Muscle of back (tissue), 11 donors: ENCODE measurements around the gene DDX20. TPM values are rescaled to one million over a fixed set of nuclear protein-coding genes. Genes with fewer than 3 reads are reported as not detected.
"Not testable (repeated sequence)": the region's sequence is repeated elsewhere in the genome, so short reads cannot be mapped to it uniquely, and the experiment has no call there.

Experiments used
- DNase-seq, 3 donors: peaks; one replicate each; pipeline versions ENCODE4 v3.0.0 to v3.0.0-alpha.2; 2013
- polyA plus RNA-seq, 10 donors: library from polyadenylated mRNA; unstranded; fragments of 120-200 nt; gene quantifications; one replicate each; pipeline ENCODE4 v1.2.1, GENCODE V29; 2013; ENCODE audit not compliant: insufficient read length in 10 of 10

Gene DDX20
- polyA plus RNA-seq, 10 donors: 10.5 to 16.8 (median 11.3) TPM

GRCh38 chr1:111779546-111779945, 23.8 kb downstream of the DDX20 start:
- DNase-seq: no peak

DNA sequence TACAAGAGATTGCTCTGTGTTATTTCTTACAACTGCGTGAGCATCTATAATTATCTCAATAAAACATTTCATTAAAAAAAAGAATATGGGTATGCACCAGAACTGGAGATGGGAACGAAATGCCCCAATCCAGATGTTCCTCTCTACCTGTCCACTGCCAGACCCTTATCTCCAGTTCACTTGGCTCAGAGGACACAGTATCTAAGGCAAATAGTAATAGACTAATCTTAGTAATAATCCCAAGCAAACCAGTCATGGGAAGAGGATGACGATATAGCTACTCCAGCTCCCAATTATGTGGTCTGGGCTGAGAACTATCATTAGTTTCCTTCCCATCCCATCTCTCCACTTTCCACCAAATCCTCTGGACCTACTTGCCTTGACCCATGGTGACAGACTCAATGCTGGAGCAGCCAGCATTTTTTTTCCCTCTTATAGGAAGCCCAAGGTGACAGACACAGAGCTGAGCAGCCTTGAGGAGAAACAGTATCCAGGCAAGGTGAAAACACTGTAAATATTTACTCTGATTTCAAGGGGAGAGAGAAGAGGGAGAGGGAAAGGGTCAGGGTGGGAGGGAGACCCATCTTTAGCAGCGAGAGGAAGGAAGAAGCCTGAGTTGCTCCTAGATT, 28.7 kb downstream of the DDX20 start:
- no peak for DNase-seq

GRCh38 chr1:111786669-111787207, 31.0 kb downstream of the DDX20 start:
- DNase-seq: no peak

DNA sequence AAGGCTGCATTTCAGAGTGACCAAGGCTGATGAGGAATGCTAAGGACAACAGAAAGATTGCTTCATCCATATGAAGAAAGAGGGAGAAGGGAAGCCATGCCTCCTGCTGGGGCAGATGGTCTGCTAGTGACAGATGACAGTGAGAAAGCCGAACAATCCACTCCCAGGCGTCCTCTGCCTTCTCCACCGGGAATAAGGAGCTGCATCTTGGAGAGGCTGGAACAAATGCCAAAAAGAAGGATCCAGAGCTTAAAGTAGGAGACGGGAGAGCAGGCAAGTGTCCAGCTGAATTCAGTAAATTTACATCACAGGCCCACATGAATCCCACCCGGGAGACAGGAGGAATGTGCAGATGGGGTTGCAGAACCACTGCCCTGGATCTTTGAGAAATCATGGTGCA, 33.4 kb downstream of the DDX20 start:
- peak in 1 of 3 donors; percentile 40 for DNase-seq

DNA sequence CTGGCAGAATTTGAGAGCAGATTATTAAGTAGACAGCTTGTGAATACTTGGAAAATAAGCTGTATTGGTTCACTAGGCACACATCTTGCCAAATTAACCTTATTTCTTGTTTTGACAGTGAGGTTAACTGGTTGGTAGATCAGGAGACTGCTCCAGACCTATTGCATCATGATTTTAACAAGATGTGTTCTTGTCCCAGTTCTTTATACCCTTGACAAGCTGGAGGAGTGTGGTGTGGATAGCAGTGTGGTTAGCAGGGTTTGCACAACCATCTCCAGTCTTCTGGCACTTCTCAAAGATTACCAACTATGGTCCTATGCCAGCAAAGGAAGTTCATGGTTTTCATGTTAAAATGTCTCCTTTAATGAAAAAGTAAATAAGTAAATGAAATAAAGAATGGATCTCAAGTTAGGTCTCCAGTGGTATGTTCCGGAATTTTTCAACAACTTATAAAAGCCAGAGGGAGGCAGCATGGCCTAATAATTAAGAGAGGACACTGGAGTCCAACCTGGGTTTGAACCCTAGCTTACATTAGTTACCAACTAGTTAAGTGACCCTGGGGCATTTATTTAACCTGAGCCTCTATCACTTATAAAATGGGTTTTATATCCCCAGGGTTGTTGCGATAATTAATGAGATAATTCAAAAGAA, 34.1 kb downstream of the DDX20 start:
- DNase-seq: peak in 1 of 3 donors; percentile 4

DNA sequence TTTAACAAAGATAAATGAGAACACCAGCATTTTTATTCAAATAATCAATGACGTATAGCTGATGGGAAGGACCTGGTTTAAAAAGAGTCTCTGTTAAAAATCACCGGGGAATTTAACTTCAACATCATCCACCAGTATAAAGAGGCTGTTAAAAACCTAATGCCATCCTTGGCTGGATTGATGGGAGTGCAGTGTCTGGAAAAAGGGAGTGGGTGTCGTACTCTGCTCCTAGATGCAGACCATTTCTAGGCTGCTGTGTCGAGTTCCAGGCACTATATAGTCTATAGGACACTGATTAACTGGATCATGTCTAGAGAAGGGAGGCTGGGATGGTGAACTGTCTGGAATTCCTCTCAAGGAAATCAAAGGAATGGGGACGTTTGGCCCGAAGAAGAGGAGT, 36.1 kb downstream of the DDX20 start:
- DNase-seq: no peak

- DNase-seq: no peak
Observed at GRCh38 chr1:111792249-111792648, 36.5 kb downstream of the DDX20 start.

- DNase-seq: no peak
Observed at GRCh38 chr1:111793923-111794322, 38.2 kb downstream of the DDX20 start.

DNA sequence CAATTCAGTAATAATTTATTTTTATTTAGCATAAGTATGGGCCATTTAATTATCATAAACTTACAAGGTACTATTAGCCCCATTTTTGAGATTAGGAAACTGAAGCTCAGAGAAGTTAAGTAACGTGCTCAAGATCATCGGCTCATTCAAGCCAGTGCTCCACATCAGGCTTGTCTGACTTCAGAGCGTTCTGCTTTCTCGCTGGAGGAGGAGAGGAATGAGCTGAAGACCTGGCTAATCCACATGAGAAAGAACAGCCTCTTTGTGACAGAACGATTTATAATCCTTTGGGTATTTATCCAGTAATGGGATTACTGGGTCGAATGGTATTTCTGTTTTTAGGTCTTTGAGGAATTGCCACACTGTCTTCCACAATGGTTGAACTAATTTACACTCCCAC, 39.7 kb downstream of the DDX20 start:
- DNase-seq: no peak

GRCh38 chr1:111798580-111798979, 42.9 kb downstream of the DDX20 start:
- no peak for DNase-seq

- DNase-seq: not testable (repeated sequence)
Observed at GRCh38 chr1:111799722-111800121, 44.0 kb downstream of the DDX20 start.

DNA sequence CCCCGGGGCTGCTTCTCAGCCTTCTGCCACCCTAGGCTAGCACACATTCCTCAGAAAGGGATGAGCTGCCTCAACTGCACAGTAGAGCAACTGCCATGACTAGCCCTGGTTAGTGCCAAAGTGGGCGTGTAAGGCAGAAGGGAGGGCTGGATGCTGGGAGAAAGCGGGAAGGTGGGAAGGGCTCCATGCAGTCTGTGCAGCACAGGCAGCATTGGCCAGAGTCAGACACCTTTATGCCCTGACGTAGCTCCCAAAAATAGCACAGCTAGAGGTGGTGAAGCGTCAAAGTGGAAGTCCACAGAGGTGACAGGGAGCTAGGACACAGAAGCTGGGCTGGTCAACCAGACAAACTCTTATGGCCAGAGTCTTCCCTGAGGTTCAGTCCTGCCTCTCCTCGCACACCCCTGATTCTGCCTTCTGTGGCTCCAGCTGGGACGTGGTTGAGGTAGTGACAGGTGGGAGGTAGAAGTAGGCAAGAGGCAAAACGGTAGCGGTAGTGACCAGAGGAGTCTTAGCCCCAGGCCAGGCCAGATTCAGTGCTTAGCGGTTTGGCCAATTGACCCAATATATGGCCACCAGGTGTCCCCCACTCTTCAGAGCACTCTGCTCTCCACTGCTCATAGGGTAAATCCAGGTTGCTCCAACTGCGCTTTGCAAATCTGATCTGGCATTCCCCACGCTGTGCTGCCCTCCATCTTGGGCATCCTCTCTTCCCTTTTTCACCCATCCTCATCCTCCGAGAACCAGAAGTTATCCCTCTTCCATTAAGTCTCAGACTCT, 45.6 kb downstream of the DDX20 start:
- no peak for DNase-seq

DNA sequence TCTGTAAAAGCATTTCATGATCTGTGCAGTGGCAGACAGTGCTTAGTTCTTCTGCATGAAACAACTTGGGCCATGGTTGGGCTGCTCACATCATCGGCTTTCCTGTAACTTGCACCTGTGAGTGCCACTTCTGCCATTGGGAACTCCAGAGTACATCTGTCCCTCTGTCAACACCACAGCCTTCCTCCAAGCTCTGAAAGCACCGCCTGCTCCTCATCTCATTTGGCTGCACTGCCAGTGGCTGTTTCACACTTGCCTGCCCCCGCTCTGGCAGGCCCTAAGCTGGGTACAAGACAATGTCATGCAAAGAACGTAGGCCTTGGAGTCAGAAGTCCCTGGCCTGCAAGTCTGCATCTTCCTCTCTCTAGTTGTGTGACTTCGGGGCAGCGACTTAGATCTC, 46.4 kb downstream of the DDX20 start:
- DNase-seq: no peak

DNA sequence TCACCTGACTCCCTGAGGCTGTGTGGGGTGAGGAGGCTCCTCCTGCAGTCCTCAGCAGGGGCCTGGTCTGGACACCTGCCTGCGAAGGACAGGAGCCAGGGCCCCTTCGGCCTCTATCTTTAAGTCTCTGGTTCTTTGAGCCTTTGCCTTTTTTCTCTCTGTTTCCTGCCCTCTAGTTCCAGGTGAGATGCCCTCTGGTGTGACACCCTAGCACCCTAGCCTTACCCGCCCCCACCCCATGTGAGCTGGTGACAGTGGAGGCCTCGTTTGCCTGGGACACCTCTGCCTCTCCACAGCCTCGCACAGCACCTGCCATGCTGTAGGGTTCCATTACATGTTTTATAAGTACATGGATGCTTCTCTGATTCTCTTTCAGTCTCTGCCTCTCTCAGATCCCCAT, 47.3 kb downstream of the DDX20 start:
- DNase-seq: no peak

DNA sequence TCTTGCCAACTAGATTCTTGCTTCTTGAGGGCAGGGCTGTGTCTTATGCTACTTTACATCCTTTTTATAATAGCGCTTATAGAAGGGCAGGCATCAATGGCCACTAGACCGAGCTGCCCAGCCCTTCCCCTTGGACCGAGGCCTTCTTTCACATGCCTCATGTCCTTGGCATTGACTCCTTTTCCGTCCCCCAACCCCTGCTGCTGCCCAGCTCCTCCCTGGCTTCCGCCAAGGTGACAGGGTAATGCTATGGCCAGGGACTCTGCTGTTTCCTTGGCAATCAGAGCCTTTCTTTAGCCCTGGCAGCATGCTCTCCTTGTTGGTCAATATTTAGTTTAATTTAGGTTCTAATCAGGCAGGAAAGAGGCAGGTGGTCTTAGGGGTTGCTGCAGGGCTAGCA, 48.2 kb downstream of the DDX20 start:
- DNase-seq: no peak

DNA sequence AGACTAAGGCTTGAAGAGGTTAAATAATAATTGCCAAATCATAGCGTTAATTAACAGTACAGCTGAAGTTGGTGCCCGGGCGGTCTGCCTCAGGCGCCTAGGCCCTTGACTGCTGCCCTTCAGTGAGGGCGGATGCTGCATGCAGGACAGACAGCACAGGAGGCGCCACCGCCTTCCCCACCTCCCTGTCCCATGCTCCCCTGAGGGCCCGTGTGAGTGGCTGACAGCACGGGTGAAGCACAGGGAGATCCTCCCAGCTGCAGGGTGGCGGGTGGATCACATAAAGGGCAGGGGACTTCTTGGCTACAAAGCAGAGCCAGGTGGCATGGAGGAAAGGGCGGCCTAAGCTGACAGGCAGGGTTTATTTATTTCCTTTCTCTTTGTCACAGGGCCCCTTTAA, 49.1 kb downstream of the DDX20 start:
- DNase-seq: no peak

GRCh38 chr1:111805251-111805650, 49.5 kb downstream of the DDX20 start:
- DNase-seq: no peak

DNA sequence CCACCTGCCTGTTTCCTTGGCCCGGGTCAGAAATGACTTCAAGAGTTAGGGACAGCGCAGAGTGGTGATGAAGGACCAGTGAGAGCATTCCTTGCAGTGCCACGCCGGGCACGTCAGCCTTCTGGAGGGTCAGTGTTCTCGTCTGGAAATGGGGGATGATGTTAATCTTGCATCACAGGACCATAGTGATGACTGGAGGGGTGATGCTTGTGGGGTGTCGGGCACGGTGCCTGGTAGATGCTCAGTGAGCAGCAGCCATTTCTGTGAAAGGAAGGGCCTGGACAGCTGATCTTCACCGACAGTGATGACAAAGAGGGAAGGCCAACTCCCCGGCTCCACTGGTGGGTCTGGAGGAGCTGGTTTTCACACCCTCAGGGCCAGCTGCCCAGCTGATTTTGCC, 56.2 kb downstream of the DDX20 start:
- no peak for DNase-seq

GRCh38 chr1:111812306-111812705, 56.6 kb downstream of the DDX20 start:
- DNase-seq: no peak

GRCh38 chr1:111813440-111814304, 58.0 kb downstream of the DDX20 start:
- no peak for DNase-seq

DNA sequence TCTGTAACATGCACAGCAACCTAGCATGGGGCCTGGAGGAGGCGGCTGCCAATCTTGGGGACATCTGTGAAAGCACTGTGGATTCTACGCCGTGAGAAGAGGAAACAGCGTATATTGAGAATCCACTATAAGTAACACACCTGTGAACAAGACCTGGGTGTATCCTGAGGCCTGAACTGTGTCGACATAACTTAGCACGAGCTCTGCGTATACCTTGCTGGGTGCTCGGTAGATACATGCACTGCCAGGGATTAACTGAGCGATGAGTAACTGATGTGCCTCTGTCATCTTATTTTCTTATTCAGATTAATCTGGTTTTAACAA, 58.6 kb downstream of the DDX20 start:
- DNase-seq: no peak

- DNase-seq: no peak
Observed at GRCh38 chr1:111814642-111815041, 58.9 kb downstream of the DDX20 start.
